ENCODE data around the gene DTNBP1.
"Not testable (repeated sequence)": the region's sequence is repeated elsewhere in the genome, so short reads cannot be mapped to it uniquely, and the experiment has no call there.

The DTNBP1 gene

GRCh38 chr6:15554728-15555100 is 108.1 kb downstream of the DTNBP1 start:
- no peak for DNase-seq

- no peak for DNase-seq
These were observed 109.0 kb downstream of the DTNBP1 start for GRCh38 chr6:15553736-15554294.

- DNase-seq = no peak
These were observed 109.8 kb downstream of the DTNBP1 start for GRCh38 chr6:15553031-15553430.

GRCh38 chr6:15551798-15552197 is 111.0 kb downstream of the DTNBP1 start:
- DNase-seq = no peak

GRCh38 chr6:15551262-15551661 is 111.6 kb downstream of the DTNBP1 start:
- DNase-seq = no peak

GRCh38 chr6:15550546-15551123 is 112.2 kb downstream of the DTNBP1 start:
- DNase-seq = no peak

- no peak for DNase-seq
These were observed 113.5 kb downstream of the DTNBP1 start for GRCh38 chr6:15549371-15549770.

GRCh38 chr6:15547400-15547799 is 115.4 kb downstream of the DTNBP1 start:
- no peak for DNase-seq

- DNase-seq = no peak
These were observed 116.2 kb downstream of the DTNBP1 start for GRCh38 chr6:15546591-15546990.

- DNase-seq = no peak
These were observed 118.4 kb downstream of the DTNBP1 start for GRCh38 chr6:15544321-15544900.

- not testable (repeated sequence) for DNase-seq
These were observed 119.4 kb downstream of the DTNBP1 start for GRCh38 chr6:15543332-15543917.

GRCh38 chr6:15539722-15540270 is 123.0 kb downstream of the DTNBP1 start:
- DNase-seq = no peak

- no peak for DNase-seq
These were observed 123.9 kb downstream of the DTNBP1 start for GRCh38 chr6:15538766-15539495.

GRCh38 chr6:15538106-15538505 is 124.7 kb downstream of the DTNBP1 start:
- no peak for DNase-seq

- no peak for DNase-seq
These were observed 126.5 kb downstream of the DTNBP1 start for GRCh38 chr6:15536198-15536955.

- DNase-seq = no peak
These were observed 127.2 kb downstream of the DTNBP1 start for GRCh38 chr6:15535495-15536197.

- no peak for DNase-seq
These were observed 127.9 kb downstream of the DTNBP1 start for GRCh38 chr6:15534974-15535373.

GRCh38 chr6:15533379-15534026 is 129.3 kb downstream of the DTNBP1 start:
- no peak for DNase-seq

GRCh38 chr6:15531973-15532372 is 130.9 kb downstream of the DTNBP1 start:
- DNase-seq = no peak

- no peak for DNase-seq
These were observed 132.4 kb downstream of the DTNBP1 start for GRCh38 chr6:15530411-15530810.

GRCh38 chr6:15528870-15529269 is 134.0 kb downstream of the DTNBP1 start:
- DNase-seq = no peak
